ENCODE data around the gene CD2.
"Not testable (repeated sequence)": the region's sequence is repeated elsewhere in the genome, so short reads cannot be mapped to it uniquely, and the experiment has no call there.

Gene CD2

GRCh38 chr1:116751621-116752020 lies 2.6 kb upstream of the CD2 start:
- no peak for DNase-seq (ENCODE audit: low read depth)
- TF ChIP-seq CTCF (conservative IDR thresholded peaks at IDR 0.05; ENCODE audit: low read depth, low read length), result no peak
- H3K4me3 ChIP-seq (ENCODE audit: low read depth, low read length), result no peak overlapping the region

- no peak for TF ChIP-seq CTCF (conservative IDR thresholded peaks at IDR 0.05; ENCODE audit: low read depth, low read length)
- H3K4me3 ChIP-seq (ENCODE audit: low read depth, low read length), result no peak overlapping the region
- no peak for DNase-seq (ENCODE audit: low read depth)
Measured at GRCh38 chr1:116753312-116753711, 918 bp upstream of the CD2 start.

GRCh38 chr1:116755066-116755465 lies 836 bp downstream of the CD2 start:
- no peak for DNase-seq (ENCODE audit: low read depth)
- no peak for TF ChIP-seq CTCF (conservative IDR thresholded peaks at IDR 0.05; ENCODE audit: low read depth, low read length)
- H3K4me3 ChIP-seq (ENCODE audit: low read depth, low read length), result no peak overlapping the region

GRCh38 chr1:116755681-116756080 lies 1.5 kb downstream of the CD2 start:
- no peak for TF ChIP-seq CTCF (conservative IDR thresholded peaks at IDR 0.05; ENCODE audit: low read depth, low read length)
- no peak for DNase-seq (ENCODE audit: low read depth)
- no peak overlapping the region for H3K4me3 ChIP-seq (ENCODE audit: low read depth, low read length)

GRCh38 chr1:116756092-116756491 lies 1.9 kb downstream of the CD2 start:
- DNase-seq (ENCODE audit: low read depth); H3K4me3 ChIP-seq (ENCODE audit: low read depth, low read length): not testable (repeated sequence)

GRCh38 chr1:116758456-116758815 lies 4.2 kb downstream of the CD2 start:
- H3K4me3 ChIP-seq (ENCODE audit: low read depth, low read length), result not testable (repeated sequence)

GRCh38 chr1:116759636-116760035 lies 5.4 kb downstream of the CD2 start:
- no peak for TF ChIP-seq CTCF (conservative IDR thresholded peaks at IDR 0.05; ENCODE audit: low read depth, low read length)
- no peak overlapping the region for H3K4me3 ChIP-seq (ENCODE audit: low read depth, low read length)
- DNase-seq (ENCODE audit: low read depth), result no peak

More at GRCh38 chr1:116758456-116758815, 4.2 kb downstream of the CD2 start:
- DNase-seq (ENCODE audit: low read depth), result not testable (repeated sequence)

- DNase-seq (ENCODE audit: low read depth), result no peak
- no peak for TF ChIP-seq CTCF (conservative IDR thresholded peaks at IDR 0.05; ENCODE audit: low read depth, low read length)
- H3K4me3 ChIP-seq (ENCODE audit: low read depth, low read length), result no peak overlapping the region
Measured at GRCh38 chr1:116760487-116760886, 6.3 kb downstream of the CD2 start.

All from choroid plexus epithelial cell (primary cell).